ENCODE results near the gene TOX2.

The TOX2 gene

GRCh38 chr20:43976547-43976946 lies 61.9 kb downstream of the TOX2 start:
- ATAC-seq (no peak), DNase-seq (no peak)

GRCh38 chr20:43977252-43977651 lies 62.6 kb downstream of the TOX2 start:
- DNase-seq = no peak
- no peak for ATAC-seq

GRCh38 chr20:43977962-43978361 lies 63.3 kb downstream of the TOX2 start:
- DNase-seq = no peak
- ATAC-seq = no peak

GRCh38 chr20:43979576-43980105 lies 65.0 kb downstream of the TOX2 start:
- DNase-seq (no peak), ATAC-seq (no peak)

- ATAC-seq = no peak
- no peak for DNase-seq
Observed at GRCh38 chr20:43981540-43981939, 66.9 kb downstream of the TOX2 start.

GRCh38 chr20:43982016-43982415 lies 67.4 kb downstream of the TOX2 start:
- no peak for ATAC-seq
- no peak for DNase-seq

- ATAC-seq (no peak), DNase-seq (no peak)
Observed at GRCh38 chr20:43982886-43983285, 68.2 kb downstream of the TOX2 start.

GRCh38 chr20:43983359-43983758 lies 68.7 kb downstream of the TOX2 start:
- DNase-seq (peak; percentile 72), ATAC-seq (no peak)

GRCh38 chr20:43983904-43984361 lies 69.3 kb downstream of the TOX2 start:
- ATAC-seq (no peak), DNase-seq (no peak)

GRCh38 chr20:43984587-43984986 lies 69.9 kb downstream of the TOX2 start:
- no peak for ATAC-seq

GRCh38 chr20:43985121-43985520 lies 70.5 kb downstream of the TOX2 start:
- ATAC-seq = peak; percentile 70
- peak; percentile 35 for DNase-seq

More at GRCh38 chr20:43984587-43984986, 69.9 kb downstream of the TOX2 start:
- DNase-seq = no peak

GRCh38 chr20:43985608-43986316 lies 71.1 kb downstream of the TOX2 start:
- DNase-seq (no peak), ATAC-seq (no peak)

- no peak for DNase-seq
- ATAC-seq = no peak
Observed at GRCh38 chr20:43987018-43987417, 72.4 kb downstream of the TOX2 start.

- no peak for ATAC-seq
- no peak for DNase-seq
Observed at GRCh38 chr20:43987531-43987930, 72.9 kb downstream of the TOX2 start.

GRCh38 chr20:43988451-43988850 lies 73.8 kb downstream of the TOX2 start:
- DNase-seq (no peak), ATAC-seq (peak; percentile 60)

GRCh38 chr20:43988867-43989266 lies 74.2 kb downstream of the TOX2 start:
- no peak for DNase-seq
- no peak for ATAC-seq

GRCh38 chr20:43991261-43991660 lies 76.6 kb downstream of the TOX2 start:
- no peak for ATAC-seq
- DNase-seq = no peak

GRCh38 chr20:43991982-43992381 lies 77.3 kb downstream of the TOX2 start:
- DNase-seq (no peak), ATAC-seq (no peak)

GRCh38 chr20:43992885-43993284 lies 78.2 kb downstream of the TOX2 start:
- ATAC-seq = no peak
- DNase-seq = no peak

- no peak for ATAC-seq
- DNase-seq = no peak
Observed at GRCh38 chr20:43993560-43993959, 78.9 kb downstream of the TOX2 start.

- DNase-seq (no peak), ATAC-seq (no peak)
Observed at GRCh38 chr20:43994486-43995100, 79.9 kb downstream of the TOX2 start.

- no peak for ATAC-seq
- no peak for DNase-seq
Observed at GRCh38 chr20:43995645-43996044, 81.0 kb downstream of the TOX2 start.

- ATAC-seq (no peak), DNase-seq (no peak)
Observed at GRCh38 chr20:43996240-43996930, 81.7 kb downstream of the TOX2 start.
